Kidney (tissue), 14 donors: ENCODE measurements around the gene UTS2R. TPM values are rescaled to one million over a fixed set of nuclear protein-coding genes. Genes with fewer than 3 reads are reported as not detected.

Experiments
- DNase-seq, 5 donors: peaks; one replicate each; pipeline ENCODE4 v3.0.0-alpha.2; 2013 to 2020
- FAIRE-seq: peaks from 2 replicates; lab custom pipeline; 2012; peaks lifted over from hg19 to GRCh38; lab: Jason Lieb, UNC
- H3K27ac ChIP-seq, 2 donors: one replicate each; pipeline ENCODE4 v1.7.0; 2013; ENCODE audit warnings: low read depth in 2 of 2, low read length in 2 of 2, inconsistent platforms in 1 of 2
- H3K27me3 ChIP-seq: one replicate; pipeline ENCODE4 v1.7.1; 2013; ENCODE audit warnings: low read length, inconsistent platforms; ENCODE audit not compliant: control insufficient read depth, insufficient read depth
- H3K36me3 ChIP-seq, 3 donors: one replicate each; pipeline versions ENCODE4 v1.7.0 to v1.7.1; 2013; ENCODE audit warnings: low read length in 3 of 3, control low read depth in 1 of 3, inconsistent platforms in 1 of 3; ENCODE audit not compliant: insufficient read depth in 3 of 3, control insufficient read depth in 2 of 3
- H3K4me1 ChIP-seq, 3 donors: one replicate each; pipeline versions ENCODE4 v1.7.0 to v1.7.1; 2013; ENCODE audit warnings: low read length in 3 of 3, inconsistent platforms in 1 of 3, low read depth in 1 of 3; ENCODE audit not compliant: control insufficient read depth in 2 of 3, insufficient read depth in 2 of 3
- H3K4me3 ChIP-seq, 3 donors: one replicate each; pipeline versions ENCODE4 v1.7.0 to v1.8.1; 2013; ENCODE audit warnings: low read length in 3 of 3, control low read depth in 1 of 3, inconsistent platforms in 1 of 3
- H3K9ac ChIP-seq, 3 donors: one replicate each; pipeline versions ENCODE4 v1.7.0 to v1.7.1; 2013; ENCODE audit warnings: low read length in 3 of 3, control low read depth in 1 of 3, inconsistent platforms in 1 of 3
- H3K9me3 ChIP-seq, 3 donors: one replicate each; pipeline versions ENCODE4 v1.7.0 to v1.7.1; 2013; ENCODE audit warnings: low read length in 3 of 3, control low read depth in 1 of 3, inconsistent platforms in 1 of 3; ENCODE audit not compliant: control insufficient read depth in 2 of 3, insufficient read depth in 1 of 3
- CTCF ChIP-seq: IDR thresholded peaks from 3 replicates; pipeline ENCODE4 v1.5.1; 2012; ENCODE audit warnings: mild to moderate bottlenecking, moderate library complexity, borderline replicate concordance; ENCODE audit not compliant: insufficient read depth; ENCODE audit errors: extremely low read depth
- intact Hi-C: fragments of 100-400 bp; cut with DNase I; formaldehyde crosslinking; loops from one replicate; pipeline ENCODE4 v1.11.1; 2022
- polyA plus RNA-seq: library from polyadenylated mRNA; stranded (reverse); fragments of 350-450 nt; fragmentation: Illumina TruSeq; extraction: RNeasy Lipid Tissue Mini Kit (QIAGEN cat#74804); gene quantifications from one replicate; pipeline ENCODE4 v1.2.3, GENCODE V29; 2014; ENCODE audit warnings: low read depth, low replicate concordance; ENCODE audit not compliant: insufficient read depth
- total RNA-seq: library from RNA; stranded (reverse); fragmentation: NEBNext Ultra II Directional; extraction: Animal tissue kit (Norgen Biotek cat#: 25700); gene quantifications from one replicate; pipeline ENCODE4 v1.2.1, GENCODE V29; 2021
- donor health status: control.
- donor health status: control.
- donor health status: control.
- donor health status: control.
- donor health status: control.
- donor health status: DM: yes; HTN: yes; CAD: no.
- donor health status: Normal renal cell carcinoma (clear cell type).

The UTS2R gene
- total and polyA plus RNA-seq, 2 donors from 2014 or later: not detected

- intact Hi-C loops: loop anchor here (10.0 kb wide), 2 partner anchors 92 to 122 kb away; no protein-coding TSS in a partner anchor
- Histone ChIP-seq H3K9me3 (no peaks in the 10 kb centered on the region), H3K4me1 (peaks cover 0 to 17% (median 16%) of the 10 kb centered on the region in 3 donors), H3K9ac (no peak overlapping the region), H3K27ac (no peak overlapping the region), H3K4me3 (no peak overlapping the region), H3K36me3 (no peaks in the 10 kb centered on the region), H3K27me3 (peaks cover 2% of the 10 kb centered on the region)
- no peak for DNase-seq
- FAIRE-seq: no peak
- TF ChIP-seq CTCF: no peak
Measured at GRCh38 chr17:82327289-82327688, 44.3 kb upstream of the UTS2R start.

- DNase-seq (no peak), FAIRE-seq (no peak)
- Histone ChIP-seq H3K4me1 (peaks cover 0 to 18% (median 16%) of the 10 kb centered on the region in 3 donors), H3K36me3 (no peaks in the 10 kb centered on the region), H3K27ac (peak overlapping the region; percentile 63 to 74), H3K9me3 (no peaks in the 10 kb centered on the region), H3K9ac (no peak overlapping the region), H3K27me3 (peaks cover 2% of the 10 kb centered on the region), H3K4me3 (no peak overlapping the region)
- TF ChIP-seq CTCF: no peak
- intact Hi-C loops: loop anchor here (10.0 kb wide), 2 partner anchors 93 to 123 kb away; no protein-coding TSS in a partner anchor
Measured at GRCh38 chr17:82327757-82328140, 43.8 kb upstream of the UTS2R start.

GRCh38 chr17:82328141-82328993 is 43.2 kb upstream of the UTS2R start:
- FAIRE-seq (no peak), DNase-seq (peak in 1 of 5 donors; percentile 73)
- H3K4me3 ChIP-seq: no peak overlapping the region

More at GRCh38 chr17:82328141-82328993, 43.2 kb upstream of the UTS2R start:
- no peak for TF ChIP-seq CTCF
- Histone ChIP-seq H3K4me1 (peaks cover 0 to 23% (median 16%) of the 10 kb centered on the region in 3 donors), H3K9ac (no peak overlapping the region), H3K36me3 (no peaks in the 10 kb centered on the region), H3K27ac (peak overlapping the region; percentile 63 to 74), H3K27me3 (peaks cover 4% of the 10 kb centered on the region), H3K9me3 (no peaks in the 10 kb centered on the region)
- intact Hi-C loops: loop anchor here (10.0 kb wide), 2 partner anchors 94 to 124 kb away; no protein-coding TSS in a partner anchor
